ENCODE results near the gene CHERP.
"Not testable (repeated sequence)": the region's sequence is repeated elsewhere in the genome, so short reads cannot be mapped to it uniquely, and the experiment has no call there.

Gene CHERP

DNA sequence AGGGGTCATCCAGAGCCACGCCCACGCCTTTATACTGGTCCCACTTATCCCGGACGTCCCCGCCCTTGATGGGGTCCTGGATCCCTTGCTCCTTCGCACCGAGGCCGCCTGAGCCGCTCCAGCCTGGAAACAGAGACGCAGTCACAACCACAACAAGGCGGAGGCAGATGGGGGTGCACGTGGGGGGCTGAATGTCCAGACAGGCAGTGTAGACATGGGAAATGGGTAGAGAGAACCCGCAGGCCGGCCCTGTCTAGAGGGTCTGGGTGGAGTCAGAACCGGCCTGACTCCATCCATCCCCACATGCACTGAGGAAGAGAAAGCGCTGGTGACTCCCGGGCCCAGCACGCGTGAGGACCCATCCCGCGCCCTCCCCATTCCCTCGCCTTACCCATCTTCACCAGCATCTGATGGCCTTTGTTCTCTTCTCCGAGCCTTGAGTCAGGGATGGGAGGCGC lies 23.0 kb downstream of the CHERP start:
- DNase-seq, result no peak

GRCh38 chr19:16518483-16519229 lies 23.6 kb downstream of the CHERP start:
- DNase-seq, result no peak

GRCh38 chr19:16518061-16518460 lies 24.2 kb downstream of the CHERP start:
- no peak for DNase-seq

DNA sequence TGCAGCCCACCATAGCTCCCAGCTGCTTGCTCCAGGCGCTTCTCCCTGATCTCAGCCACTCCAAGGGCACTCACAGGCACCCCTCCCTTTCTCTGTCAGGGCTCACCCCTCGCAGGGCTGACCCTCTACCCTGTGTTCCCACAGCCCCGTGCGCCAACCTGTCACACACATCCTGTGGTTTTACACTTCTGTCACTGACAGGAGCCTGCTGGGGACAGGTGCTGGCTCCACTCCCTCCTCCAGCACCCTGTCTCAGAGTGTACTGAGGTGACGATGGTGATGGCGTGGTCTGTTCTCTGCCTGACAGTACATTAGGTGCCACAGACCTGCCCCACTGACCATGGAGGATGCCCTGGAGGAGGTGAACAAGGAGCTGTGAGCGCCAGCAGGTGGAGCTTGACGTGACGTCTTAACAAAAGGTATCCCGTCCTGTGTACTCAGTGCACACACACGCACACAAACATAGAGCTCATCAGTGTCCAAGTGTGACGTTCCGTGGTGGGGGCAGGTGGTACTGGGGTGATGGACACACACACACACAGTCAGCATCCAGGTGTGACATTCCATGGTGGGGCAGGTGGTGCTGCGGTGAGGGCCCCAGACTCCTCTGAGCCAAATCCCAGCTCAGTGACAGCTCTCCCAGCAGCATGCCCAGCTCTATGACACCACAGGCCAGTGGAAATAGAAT lies 25.2 kb downstream of the CHERP start:
- no peak for DNase-seq

DNA sequence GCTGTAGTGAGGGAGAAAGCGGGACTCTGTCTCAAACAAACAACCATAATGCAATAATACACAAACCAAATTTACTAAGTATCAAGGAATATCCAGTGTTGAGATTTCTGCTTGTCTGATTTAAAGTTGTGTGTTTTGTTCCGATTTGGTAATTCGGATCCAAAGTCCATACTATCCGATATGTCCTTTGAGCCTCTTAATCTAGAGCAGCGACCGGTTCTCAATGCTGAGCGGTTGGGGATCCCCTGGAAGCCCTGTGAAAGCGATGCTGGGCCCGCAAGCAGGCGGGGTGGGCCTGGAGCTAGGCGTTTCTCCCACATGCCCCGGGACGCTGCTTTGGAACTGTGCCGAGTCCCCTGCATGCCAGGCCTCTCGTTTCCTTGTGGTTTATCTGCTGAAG lies 25.9 kb downstream of the CHERP start:
- DNase-seq, result no peak

DNA sequence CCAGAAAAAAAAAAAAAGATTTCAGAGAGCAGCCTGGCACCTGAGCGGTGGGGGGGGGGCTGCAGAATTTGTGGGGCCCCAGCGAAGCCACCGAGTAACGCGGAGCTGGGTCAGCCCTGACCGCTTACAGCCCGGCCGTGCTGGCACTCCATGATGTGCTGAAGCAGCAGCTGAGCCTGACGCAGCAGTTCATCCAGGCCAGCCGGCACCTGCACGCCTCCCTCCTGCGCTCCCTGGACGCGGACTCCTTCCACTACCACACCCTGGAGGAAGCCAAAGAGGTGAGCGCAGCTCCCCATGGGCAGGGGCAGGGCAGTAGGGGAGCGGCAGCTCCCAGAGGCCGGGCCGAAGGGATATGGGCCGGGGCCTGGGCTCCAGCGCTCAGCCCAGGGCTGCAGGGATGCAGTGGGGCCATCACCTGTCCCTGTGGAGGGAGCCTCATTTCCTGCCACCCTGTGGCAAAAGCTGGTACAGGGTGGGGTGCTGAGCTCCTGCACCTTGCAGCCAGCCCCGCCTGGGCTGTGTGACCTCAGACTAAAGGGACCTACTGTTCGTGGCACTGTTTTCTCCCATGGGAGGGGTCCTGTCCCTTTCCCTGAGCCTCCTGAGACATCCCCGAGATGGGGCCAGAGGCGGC lies 27.7 kb downstream of the CHERP start:
- no peak for DNase-seq

DNA sequence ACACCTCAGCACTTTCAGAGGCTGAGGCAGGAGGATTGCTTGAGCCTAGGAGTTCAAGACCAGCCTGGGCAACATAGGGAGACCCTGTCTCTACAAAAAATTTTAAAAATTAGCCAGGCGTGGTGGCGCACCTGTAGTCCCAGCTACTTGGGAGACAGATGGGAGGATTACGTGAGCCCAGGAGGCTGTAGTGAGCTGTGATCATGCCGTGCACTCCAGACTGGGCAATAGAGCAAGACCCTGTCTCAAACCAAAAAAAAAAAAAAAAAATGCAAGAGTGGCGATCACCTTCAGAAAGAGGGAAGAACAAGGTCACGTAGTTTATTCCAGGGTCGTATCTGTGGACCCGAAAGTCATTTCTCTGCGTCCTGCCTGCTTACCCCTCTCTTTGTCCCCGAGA lies 29.6 kb downstream of the CHERP start:
- DNase-seq, result not testable (repeated sequence)

GRCh38 chr19:16509141-16510061 lies 32.8 kb downstream of the CHERP start:
- no peak for DNase-seq

GRCh38 chr19:16508546-16508945 lies 33.7 kb downstream of the CHERP start:
- no peak for DNase-seq

DNA sequence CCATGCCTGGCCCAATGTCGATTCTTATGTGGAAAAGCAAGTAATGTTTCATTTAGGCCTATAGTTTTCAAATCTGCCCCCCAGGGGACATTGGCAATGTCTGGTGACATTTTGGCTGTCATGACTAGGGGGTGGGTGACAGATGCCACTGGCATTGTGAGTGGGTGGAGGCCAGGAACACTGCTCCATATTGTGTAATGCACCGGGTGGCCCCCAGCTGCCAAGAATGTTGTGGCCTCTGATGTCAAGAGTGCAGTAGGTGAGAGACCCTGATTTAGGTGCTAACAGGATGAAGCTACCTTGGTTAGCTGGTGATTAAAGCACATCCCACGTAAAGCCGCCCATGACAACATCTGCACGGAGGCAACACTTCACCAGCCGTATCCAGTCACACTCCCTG lies 35.3 kb downstream of the CHERP start:
- no peak for DNase-seq

GRCh38 chr19:16506161-16506560 lies 36.1 kb downstream of the CHERP start:
- DNase-seq, result not testable (repeated sequence)

GRCh38 chr19:16504271-16504670 lies 38.0 kb downstream of the CHERP start:
- no peak for DNase-seq

GRCh38 chr19:16497837-16498236 lies 44.4 kb downstream of the CHERP start:
- no peak for DNase-seq

DNA sequence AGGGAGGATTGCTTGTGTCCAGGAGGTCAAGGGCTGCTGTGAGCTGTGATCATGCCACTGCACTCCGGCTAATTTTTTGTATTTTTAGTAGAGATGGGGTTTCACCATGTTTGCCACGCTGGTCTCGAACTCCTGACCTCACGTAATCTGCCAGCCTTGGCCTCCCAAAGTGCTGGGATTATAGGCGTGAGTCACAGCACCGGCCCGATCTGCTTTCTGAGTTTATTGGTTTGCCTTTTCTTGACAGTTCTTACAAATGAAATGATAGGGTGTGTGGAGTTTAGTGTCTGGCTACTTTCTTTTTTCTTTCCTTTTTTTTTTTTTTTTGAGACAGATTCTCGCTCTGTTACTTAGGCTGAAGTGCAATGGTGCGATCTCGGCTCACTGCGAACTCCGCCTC lies 45.2 kb downstream of the CHERP start:
- no peak for DNase-seq

- no peak for DNase-seq
Measured at GRCh38 chr19:16496613-16496983, 45.6 kb downstream of the CHERP start.

DNA sequence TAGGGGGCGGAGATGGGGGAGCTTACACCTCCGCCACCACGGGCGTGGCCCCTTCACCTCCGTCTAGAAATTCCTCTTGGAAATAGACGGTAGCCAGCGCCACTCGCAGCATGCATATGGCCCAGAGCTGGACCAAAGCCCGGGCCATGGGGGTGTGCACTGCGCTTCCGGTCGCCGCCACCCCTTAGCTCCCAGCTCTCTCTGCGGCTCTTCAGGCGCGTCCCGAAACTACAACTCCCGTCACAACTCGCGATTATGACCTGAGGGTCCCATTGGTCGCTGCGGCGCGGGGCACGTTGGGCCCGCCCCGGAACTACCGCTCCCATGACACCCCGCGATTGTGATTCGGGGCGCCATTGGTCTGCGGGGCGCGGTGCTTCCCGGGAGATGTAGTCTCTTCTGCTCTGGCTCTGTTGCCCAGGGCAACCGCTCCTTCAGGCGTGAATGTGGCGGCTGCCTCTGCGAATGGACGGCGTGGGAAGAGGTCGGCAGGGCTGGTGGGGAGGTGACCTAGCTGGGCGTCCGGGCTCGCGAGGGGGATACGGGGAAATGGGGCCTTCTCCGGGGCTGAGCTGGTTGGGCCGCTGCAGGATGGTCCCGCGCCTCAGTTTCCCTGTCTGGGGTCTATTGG lies 46.1 kb downstream of the CHERP start, which contains the start of the genes C19orf44 and CALR3:
Gene C19orf44, plus strand, starts transcription at position 413 of the 631 bp plus-strand sequence. CDS start 4,399 bp downstream, outside the sequence.
Gene CALR3, minus strand, starts transcription at position 186 of the 631 bp plus-strand sequence. Its CDS starts 38 bp downstream, at position 148.
- peak; percentile 99 for DNase-seq

GRCh38 chr19:16486476-16486875 lies 55.8 kb downstream of the CHERP start:
- not testable (repeated sequence) for DNase-seq

DNA sequence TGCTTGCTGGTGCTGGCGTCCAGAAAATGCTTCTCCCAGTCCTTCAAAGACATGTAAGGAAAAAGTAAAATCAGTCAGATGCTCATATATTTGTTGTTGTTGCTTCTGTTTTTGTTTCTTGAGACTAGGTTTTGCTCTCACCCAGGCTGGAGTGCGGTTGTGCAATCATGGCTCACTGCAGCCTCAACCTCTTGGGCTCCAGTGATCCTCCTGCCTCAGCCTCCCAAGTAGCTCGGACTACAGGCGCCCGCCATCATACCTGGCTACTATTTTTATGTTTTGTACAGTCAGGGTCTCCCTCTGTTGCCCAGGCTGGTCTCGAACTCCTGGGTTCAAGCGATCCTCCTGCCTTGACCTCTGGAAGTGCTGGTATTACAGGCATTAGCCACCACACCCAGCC lies 59.5 kb downstream of the CHERP start:
- DNase-seq, result no peak

DNA sequence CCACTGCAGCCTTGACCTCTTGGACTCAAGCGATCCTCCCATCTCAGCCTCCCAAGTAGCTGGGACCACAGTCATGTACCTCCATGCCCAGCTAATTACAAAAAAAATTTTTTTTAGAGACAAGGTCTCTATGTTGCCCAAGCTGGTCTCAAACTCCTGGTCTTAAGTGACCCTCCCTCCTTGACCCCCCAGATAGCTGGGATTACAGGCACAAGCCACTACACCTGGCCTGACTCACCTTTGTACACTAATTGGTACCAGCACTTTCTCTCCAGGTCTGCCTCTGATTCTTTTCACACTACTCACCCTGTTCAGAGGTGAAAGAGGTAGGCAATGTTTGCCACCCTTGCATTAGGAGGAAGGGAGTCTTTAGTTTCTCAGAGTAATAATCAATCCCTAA lies 64.9 kb downstream of the CHERP start:
- DNase-seq, result no peak

DNA sequence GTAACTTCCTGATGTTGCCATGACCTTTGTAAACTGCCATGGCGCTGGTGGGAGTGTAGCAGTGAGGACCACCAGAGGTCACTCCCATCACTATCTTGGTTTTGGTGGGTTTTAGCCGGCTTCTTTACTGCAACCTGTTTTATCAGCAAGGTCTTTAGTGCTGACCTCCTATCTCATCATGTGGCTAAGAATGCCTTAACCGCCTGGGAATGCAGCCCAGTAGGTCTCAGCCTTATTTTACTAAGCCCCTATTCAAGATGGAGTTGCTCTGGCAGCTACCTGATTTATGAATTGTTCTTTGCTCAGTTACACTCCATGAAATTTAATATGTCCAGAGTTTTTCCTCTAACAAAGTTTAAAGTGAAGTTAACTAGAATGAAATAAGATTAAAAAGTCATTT lies 65.8 kb downstream of the CHERP start:
- DNase-seq, result no peak

- no peak for DNase-seq
Measured at GRCh38 chr19:16473875-16474392, 68.3 kb downstream of the CHERP start.

GRCh38 chr19:16472992-16473391 lies 69.2 kb downstream of the CHERP start:
- no peak for DNase-seq
